ENCODE results near the gene PLEKHG4B.
A peak's percentile ranks its signal among the peaks of the same experiment; 100 is the strongest.
"Not testable (repeated sequence)": the region's sequence is repeated elsewhere in the genome, so short reads cannot be mapped to it uniquely, and the experiment has no call there.

Gene PLEKHG4B

DNA sequence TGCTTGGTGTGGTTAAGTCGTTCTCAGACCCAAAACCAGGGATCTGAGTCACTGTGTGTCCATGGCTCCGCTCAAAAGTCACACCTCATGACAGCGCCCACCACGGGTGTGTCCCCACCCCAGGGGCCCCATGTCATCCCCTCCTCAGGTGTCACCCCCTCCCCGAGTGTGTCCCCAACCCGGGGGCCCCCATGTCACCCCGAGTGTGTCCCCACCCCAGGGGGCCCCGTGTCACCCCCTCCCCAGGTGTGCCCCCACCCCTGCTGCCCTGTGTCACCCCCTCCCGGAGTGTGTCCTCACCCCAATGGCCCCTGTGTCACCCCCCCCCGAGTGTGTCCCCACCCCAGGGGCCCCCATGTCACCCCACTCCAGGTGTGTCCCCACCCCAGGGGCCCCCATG lies 104.4 kb downstream of the PLEKHG4B start:
- peak; percentile 4 for DNase-seq

DNA sequence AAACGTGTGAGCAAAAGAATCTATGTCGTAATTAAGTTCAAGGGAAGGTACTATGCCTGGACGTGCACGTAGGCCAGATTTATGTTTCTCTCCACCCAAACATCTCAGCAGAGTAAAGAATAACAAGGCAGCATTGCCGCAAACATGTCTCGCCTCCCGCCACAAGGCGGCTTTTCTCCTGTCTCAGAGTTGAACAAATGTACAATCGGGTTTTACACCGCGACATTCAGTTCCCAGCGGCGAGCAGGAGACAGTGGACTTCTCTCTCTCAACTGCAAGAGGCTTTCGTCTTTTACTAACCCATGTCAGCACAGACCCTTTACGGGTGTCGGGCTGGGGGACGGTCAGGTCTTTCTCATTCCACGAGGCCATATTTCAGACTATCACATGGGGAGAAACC lies 105.1 kb downstream of the PLEKHG4B start:
- H3K79me2 ChIP-seq (ENCODE audit: low read length), result peaks cover 25% of the 10 kb centered on the region
- H3K4me3 ChIP-seq (ENCODE audit: low read length); H3K9me2 ChIP-seq (replicated peaks; ENCODE audit: insufficient read depth, low read length); H3F3A ChIP-seq (ENCODE audit: insufficient read depth, low read length); H3K9ac ChIP-seq (ENCODE audit: low read length); H3K27me3 ChIP-seq (replicated peaks; ENCODE audit: insufficient read depth, low read length); H2AFZ ChIP-seq (ENCODE audit: low read length); H3K4me2 ChIP-seq (ENCODE audit: low read depth, low read length); H3K27ac ChIP-seq (ENCODE audit: low read length); H3K9me3 ChIP-seq (replicated peaks; ENCODE audit: insufficient read depth, low read length); H3K36me3 ChIP-seq (replicated peaks; ENCODE audit: insufficient read depth, low read length); DNase-seq; H4K20me1 ChIP-seq (ENCODE audit: insufficient read depth, low read length); H3K4me1 ChIP-seq (ENCODE audit: low read length): not testable (repeated sequence)

More for the DNA sequence above, 104.4 kb downstream of the PLEKHG4B start:
- H3K4me1 ChIP-seq (ENCODE audit: low read length), result peaks cover 16% of the 10 kb centered on the region
- no peak overlapping the region for H3K4me3 ChIP-seq (ENCODE audit: low read length)
- H3K36me3 ChIP-seq (replicated peaks; ENCODE audit: insufficient read depth, low read length), result no peaks in the 10 kb centered on the region; the same call in 1 of the 2 replicates
- no peak overlapping the region for H3K27ac ChIP-seq (ENCODE audit: low read length)
- no peak overlapping the region for H3K9ac ChIP-seq (ENCODE audit: low read length)
- TF ChIP-seq, protein P1, sequence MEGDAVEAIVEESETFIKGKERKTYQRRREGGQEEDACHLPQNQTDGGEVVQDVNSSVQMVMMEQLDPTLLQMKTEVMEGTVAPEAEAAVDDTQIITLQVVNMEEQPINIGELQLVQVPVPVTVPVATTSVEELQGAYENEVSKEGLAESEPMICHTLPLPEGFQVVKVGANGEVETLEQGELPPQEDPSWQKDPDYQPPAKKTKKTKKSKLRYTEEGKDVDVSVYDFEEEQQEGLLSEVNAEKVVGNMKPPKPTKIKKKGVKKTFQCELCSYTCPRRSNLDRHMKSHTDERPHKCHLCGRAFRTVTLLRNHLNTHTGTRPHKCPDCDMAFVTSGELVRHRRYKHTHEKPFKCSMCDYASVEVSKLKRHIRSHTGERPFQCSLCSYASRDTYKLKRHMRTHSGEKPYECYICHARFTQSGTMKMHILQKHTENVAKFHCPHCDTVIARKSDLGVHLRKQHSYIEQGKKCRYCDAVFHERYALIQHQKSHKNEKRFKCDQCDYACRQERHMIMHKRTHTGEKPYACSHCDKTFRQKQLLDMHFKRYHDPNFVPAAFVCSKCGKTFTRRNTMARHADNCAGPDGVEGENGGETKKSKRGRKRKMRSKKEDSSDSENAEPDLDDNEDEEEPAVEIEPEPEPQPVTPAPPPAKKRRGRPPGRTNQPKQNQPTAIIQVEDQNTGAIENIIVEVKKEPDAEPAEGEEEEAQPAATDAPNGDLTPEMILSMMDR (IDR thresholded peaks at IDR 0.05; ENCODE audit: low read length), result no peak
- no peak for TF ChIP-seq EZH2phosphoT487 (IDR thresholded peaks at IDR 0.05; ENCODE audit: low read length)
- no peak for TF ChIP-seq EZH2 (optimal IDR thresholded peaks at IDR 0.05; ENCODE audit: low read depth, low read length)
- no peak overlapping the region for H3K4me2 ChIP-seq (ENCODE audit: low read depth, low read length)
- H3F3A ChIP-seq (ENCODE audit: insufficient read depth, low read length), result no peaks in the 10 kb centered on the region; the same call in 1 of the 2 replicates
- H4K20me1 ChIP-seq (ENCODE audit: insufficient read depth, low read length), result no peaks in the 10 kb centered on the region
- peaks cover 29% of the 10 kb centered on the region for H3K79me2 ChIP-seq (ENCODE audit: low read length)
- H3K9me2 ChIP-seq (replicated peaks; ENCODE audit: insufficient read depth, low read length), result no peaks in the 10 kb centered on the region
- H2AFZ ChIP-seq (ENCODE audit: low read length), result no peak overlapping the region
- no peaks in the 10 kb centered on the region for H3K9me3 ChIP-seq (replicated peaks; ENCODE audit: insufficient read depth, low read length)
- H3K27me3 ChIP-seq (replicated peaks; ENCODE audit: insufficient read depth, low read length), result no peaks in the 10 kb centered on the region

DNA sequence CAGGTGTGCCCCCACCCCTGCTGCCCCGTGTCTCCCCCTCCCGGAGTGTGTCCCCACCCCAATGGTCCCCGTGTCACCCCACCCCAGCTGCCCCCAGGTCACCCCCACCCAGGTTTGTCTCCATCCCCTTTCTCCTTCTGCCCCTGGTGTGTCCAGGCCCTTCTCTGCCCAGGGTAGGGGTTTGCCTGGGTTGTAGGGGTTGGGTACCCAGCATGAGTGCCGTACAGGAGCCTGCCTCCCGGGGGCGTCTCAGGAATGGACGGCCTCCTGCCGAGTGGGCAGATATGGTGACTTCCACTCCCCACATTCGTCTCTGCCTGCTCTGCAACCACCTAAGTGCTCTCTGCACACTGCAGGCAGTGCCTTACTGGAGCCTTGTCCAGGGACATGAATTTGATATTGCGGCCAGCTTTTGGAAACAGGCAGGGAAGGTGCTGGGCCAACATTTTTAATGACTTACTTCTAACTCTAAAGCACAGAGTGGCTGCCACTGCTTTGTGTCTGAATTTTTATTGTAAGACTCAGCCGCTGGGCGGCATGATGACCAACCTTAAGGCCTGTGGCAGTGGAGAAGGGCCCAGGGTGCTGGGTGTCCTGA lies 106.0 kb downstream of the PLEKHG4B start:
- Histone ChIP-seq H3F3A (ENCODE audit: insufficient read depth, low read length) (no peaks in the 10 kb centered on the region; the same call in 1 of the 2 replicates), H2AFZ (ENCODE audit: low read length) (no peak overlapping the region), H4K20me1 (ENCODE audit: insufficient read depth, low read length) (no peaks in the 10 kb centered on the region), H3K4me2 (ENCODE audit: low read depth, low read length) (no peak overlapping the region), H3K27me3 (replicated peaks; ENCODE audit: insufficient read depth, low read length) (no peaks in the 10 kb centered on the region), H3K27ac (ENCODE audit: low read length) (no peak overlapping the region), H3K4me3 (ENCODE audit: low read length) (no peak overlapping the region), H3K4me1 (ENCODE audit: low read length) (no peaks in the 10 kb centered on the region), H3K9me3 (replicated peaks; ENCODE audit: insufficient read depth, low read length) (no peaks in the 10 kb centered on the region), H3K36me3 (replicated peaks; ENCODE audit: insufficient read depth, low read length) (no peaks in the 10 kb centered on the region; the same call in 1 of the 2 replicates), H3K9ac (ENCODE audit: low read length) (no peak overlapping the region), H3K79me2 (ENCODE audit: low read length) (peaks cover 16% of the 10 kb centered on the region), H3K9me2 (replicated peaks; ENCODE audit: insufficient read depth, low read length) (no peaks in the 10 kb centered on the region)
- TF ChIP-seq, protein P1 (IDR thresholded peaks at IDR 0.05; ENCODE audit: low read length), result no peak
- TF ChIP-seq EZH2phosphoT487 (IDR thresholded peaks at IDR 0.05; ENCODE audit: low read length) (no peak), EZH2 (optimal IDR thresholded peaks at IDR 0.05; ENCODE audit: low read depth, low read length) (no peak)
- DNase-seq, result peak; percentile 5

DNA sequence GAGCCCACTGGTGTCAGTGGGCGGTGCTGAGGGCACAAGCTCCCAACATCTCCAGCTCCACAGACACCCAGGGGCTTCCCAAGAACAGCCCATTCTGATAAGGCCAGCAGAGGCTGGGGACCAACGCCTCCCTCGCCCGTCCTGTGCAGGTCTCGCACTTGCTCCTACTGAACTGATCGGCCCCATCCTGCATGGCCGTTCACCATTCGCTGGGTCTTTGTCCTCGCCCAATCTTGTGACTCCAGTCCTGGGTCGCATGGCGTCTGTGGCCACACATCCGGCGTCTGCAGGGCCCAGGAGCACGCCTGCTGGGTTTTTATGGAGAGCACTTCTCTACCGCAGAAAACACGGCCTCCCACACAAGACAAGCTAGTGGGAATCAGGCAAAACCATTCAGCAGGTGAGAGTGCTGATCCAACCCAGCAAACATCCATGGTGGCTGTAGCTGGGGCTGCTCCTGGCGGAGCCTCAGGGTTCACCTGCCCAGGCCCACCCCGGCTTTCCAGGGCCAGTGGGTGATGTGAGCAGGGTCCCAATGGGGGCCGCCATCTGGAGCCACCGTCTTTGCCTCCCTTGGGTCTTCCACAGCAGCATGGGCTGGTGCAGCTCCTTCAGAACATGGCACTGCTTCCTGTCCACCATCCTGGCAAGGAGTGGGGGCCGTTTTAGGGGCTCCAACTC lies 106.7 kb downstream of the PLEKHG4B start:
- no peak overlapping the region for H3K4me2 ChIP-seq (ENCODE audit: low read depth, low read length)
- H3K9ac ChIP-seq (ENCODE audit: low read length), result no peak overlapping the region
- no peak overlapping the region for H3K27ac ChIP-seq (ENCODE audit: low read length)
- DNase-seq, result no peak
- no peak overlapping the region for H2AFZ ChIP-seq (ENCODE audit: low read length)
- TF ChIP-seq EZH2 (optimal IDR thresholded peaks at IDR 0.05; ENCODE audit: low read depth, low read length) (no peak), EZH2phosphoT487 (IDR thresholded peaks at IDR 0.05; ENCODE audit: low read length) (no peak)
- TF ChIP-seq, protein P1 (IDR thresholded peaks at IDR 0.05; ENCODE audit: low read length), result no peak
- no peaks in the 10 kb centered on the region for H4K20me1 ChIP-seq (ENCODE audit: insufficient read depth, low read length)
- H3K36me3 ChIP-seq (replicated peaks; ENCODE audit: insufficient read depth, low read length), result no peaks in the 10 kb centered on the region; the same call in 1 of the 2 replicates
- no peaks in the 10 kb centered on the region; the same call in 1 of the 2 replicates for H3F3A ChIP-seq (ENCODE audit: insufficient read depth, low read length)
- H3K4me3 ChIP-seq (ENCODE audit: low read length), result no peak overlapping the region
- no peaks in the 10 kb centered on the region for H3K9me2 ChIP-seq (replicated peaks; ENCODE audit: insufficient read depth, low read length)
- no peaks in the 10 kb centered on the region for H3K9me3 ChIP-seq (replicated peaks; ENCODE audit: insufficient read depth, low read length)
- H3K4me1 ChIP-seq (ENCODE audit: low read length), result no peaks in the 10 kb centered on the region
- no peaks in the 10 kb centered on the region for H3K27me3 ChIP-seq (replicated peaks; ENCODE audit: insufficient read depth, low read length)
- H3K79me2 ChIP-seq (ENCODE audit: low read length), result peaks cover 9% of the 10 kb centered on the region

Data from MM.1S (cell line).